ENCODE results near the gene NFIB.

Gene NFIB

GRCh38 chr9:14344941-14345353, 31.0 kb upstream of the NFIB start:
- peak; percentile 57 for DNase-seq

GRCh38 chr9:14344053-14344524, 30.1 kb upstream of the NFIB start:
- DNase-seq: peak; percentile 95

GRCh38 chr9:14343261-14344031, 29.5 kb upstream of the NFIB start:
- peak; percentile 61 for DNase-seq

- DNase-seq: no peak
Measured at GRCh38 chr9:14342736-14343135, 28.8 kb upstream of the NFIB start.

- no peak for DNase-seq
Measured at GRCh38 chr9:14341437-14342122, 27.6 kb upstream of the NFIB start.

- no peak for DNase-seq
Measured at GRCh38 chr9:14340994-14341393, 27.1 kb upstream of the NFIB start.

- DNase-seq: no peak
Measured at GRCh38 chr9:14340219-14340873, 26.4 kb upstream of the NFIB start.

GRCh38 chr9:14339746-14340145, 25.8 kb upstream of the NFIB start:
- no peak for DNase-seq

GRCh38 chr9:14337615-14338014, 23.7 kb upstream of the NFIB start:
- no peak for DNase-seq

GRCh38 chr9:14336244-14336643, 22.3 kb upstream of the NFIB start:
- DNase-seq: no peak

GRCh38 chr9:14331120-14331519, 17.2 kb upstream of the NFIB start:
- DNase-seq: no peak

- peak; percentile 40 for DNase-seq
Measured at GRCh38 chr9:14327036-14327435, 13.1 kb upstream of the NFIB start.

- DNase-seq: peak; percentile 99
Measured at GRCh38 chr9:14326264-14326826, 12.4 kb upstream of the NFIB start.

GRCh38 chr9:14325147-14325546, 11.2 kb upstream of the NFIB start:
- no peak for DNase-seq

- no peak for DNase-seq
Measured at GRCh38 chr9:14323985-14324650, 10.2 kb upstream of the NFIB start.

GRCh38 chr9:14323083-14323971, 9.4 kb upstream of the NFIB start:
- DNase-seq: peak; percentile 76

- peak; percentile 90 for DNase-seq
Measured at GRCh38 chr9:14322211-14323082, 8.5 kb upstream of the NFIB start.

- no peak for DNase-seq
Measured at GRCh38 chr9:14321517-14322130, 7.7 kb upstream of the NFIB start.

- DNase-seq: peak; percentile 31
Measured at GRCh38 chr9:14320271-14321181, 6.6 kb upstream of the NFIB start.

All from NCI-H1092 (cell line).